Raji (cell line): ENCODE results near the gene DPP10.

Experiments
- POLR2A ChIP-seq: IDR thresholded peaks from 2 replicates; pipeline ENCODE4 v1.6.1; 2011; ENCODE audit warnings: low read depth, low read length, control low read depth; ENCODE audit not compliant: insufficient read depth

DPP10 gene

DNA sequence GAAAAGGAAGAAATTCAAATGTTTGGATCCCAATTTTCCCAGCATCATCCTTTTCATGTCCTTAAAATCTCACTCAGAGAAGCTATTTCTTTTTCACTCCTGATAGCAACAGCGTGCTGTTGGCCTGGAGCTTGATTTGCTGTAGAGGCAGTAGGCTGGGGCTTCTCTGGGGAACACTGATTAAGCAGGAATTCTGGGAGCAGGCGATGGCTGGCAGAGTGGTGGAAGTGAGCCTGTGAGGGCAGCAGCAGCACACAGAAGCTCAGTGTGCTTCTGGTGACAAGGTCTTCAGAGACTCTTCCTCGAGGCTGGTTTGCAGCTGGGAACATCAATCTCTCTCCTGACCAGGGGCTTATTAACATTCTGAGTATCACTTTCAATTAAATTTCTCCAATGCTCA lies 284.6 kb downstream of the DPP10 start:
- no peak for TF ChIP-seq POLR2A

DNA sequence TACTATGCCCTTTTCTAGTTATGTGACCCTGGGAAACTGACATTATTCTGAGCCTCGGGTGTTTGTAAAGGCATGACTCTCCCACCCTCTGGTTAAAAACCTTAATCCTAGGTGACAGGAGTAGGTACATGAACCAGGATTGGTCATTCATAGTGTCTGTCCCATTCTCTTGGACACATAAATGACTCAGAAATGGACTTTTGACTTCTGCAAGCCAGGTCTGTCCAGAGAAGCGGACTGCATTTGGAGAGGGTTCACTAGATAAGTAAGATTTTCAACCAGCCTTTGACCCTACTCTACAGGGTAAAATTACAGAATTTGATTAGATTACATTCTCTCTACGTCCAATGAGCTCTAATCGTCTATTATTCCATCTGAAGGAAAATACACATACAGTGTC lies 285.9 kb downstream of the DPP10 start:
- TF ChIP-seq POLR2A = no peak

DNA sequence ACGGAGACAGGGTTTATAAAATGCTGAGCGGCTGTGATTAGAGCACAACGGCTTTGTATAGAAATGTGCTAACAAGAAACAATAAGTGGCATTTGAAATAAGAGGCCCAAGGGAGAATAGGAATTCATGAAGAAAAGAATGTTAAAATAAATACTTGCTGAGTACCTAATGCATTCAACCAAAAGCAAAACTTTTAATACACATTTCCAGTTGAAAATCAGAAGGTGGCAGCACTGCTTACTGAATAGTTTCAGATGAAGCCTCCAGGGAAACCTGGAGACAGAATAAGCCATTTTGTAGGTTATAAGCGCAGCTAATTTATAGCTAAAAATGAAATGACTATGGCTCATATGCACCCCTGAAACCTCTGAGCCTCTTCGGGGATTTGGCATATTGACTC lies 286.6 kb downstream of the DPP10 start:
- TF ChIP-seq POLR2A = no peak

DNA sequence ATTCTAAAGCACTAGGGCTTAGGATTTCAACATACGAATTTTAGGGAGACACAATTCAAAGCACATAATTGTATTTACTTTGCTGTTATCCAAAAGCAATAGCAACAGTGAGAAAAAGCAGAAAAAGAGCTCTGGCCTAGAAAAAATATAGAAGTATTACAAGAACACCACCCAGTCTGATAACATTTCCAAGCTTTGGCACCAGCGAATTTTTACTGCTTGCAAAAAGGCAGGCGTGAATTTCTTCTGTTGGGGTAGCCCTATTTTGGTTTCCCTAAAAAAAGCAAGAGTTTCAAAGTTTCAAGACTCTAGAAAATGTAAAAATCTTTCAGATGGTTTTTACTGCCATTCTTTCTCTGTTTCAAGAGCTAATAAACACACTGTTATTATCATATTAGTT lies 292.7 kb downstream of the DPP10 start:
- TF ChIP-seq POLR2A = no peak

DNA sequence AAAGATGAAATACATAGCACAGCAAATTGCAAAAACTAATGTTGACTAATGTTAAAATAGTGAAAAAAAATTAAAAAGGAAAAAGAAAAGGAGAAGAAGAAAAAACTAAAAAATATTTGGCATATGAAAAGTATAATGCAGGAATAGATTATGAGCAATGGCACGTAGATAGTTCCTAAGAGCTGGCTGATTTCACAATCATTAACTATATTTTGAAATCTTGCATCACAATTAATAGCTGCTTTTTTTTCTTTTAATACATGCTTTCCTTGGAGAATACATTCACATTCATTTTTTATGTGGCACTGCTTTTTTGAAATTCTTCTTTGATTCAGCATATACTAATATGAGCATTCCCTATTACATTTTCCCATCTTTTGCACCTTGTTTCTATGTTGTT lies 299.8 kb downstream of the DPP10 start:
- no peak for TF ChIP-seq POLR2A

DNA sequence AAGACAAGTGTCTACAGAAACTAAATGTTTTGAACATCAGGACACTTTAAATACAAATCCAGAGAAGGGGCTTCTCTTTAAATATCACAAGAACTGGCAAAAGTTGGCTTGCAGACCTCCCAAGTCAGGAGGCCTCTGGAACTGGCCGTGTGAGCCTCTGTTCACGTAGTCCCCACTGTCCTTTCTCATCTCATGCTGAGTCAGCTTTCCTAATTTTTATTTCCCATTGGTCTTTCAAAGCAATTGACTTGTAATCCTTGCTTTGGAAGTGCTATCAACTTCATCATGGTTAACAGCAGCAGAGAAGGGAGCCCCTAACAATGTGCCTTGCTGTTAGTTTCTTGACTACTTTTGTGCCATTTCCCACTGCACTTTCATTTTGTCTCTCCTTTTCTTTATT lies 303.3 kb downstream of the DPP10 start:
- TF ChIP-seq POLR2A = no peak

DNA sequence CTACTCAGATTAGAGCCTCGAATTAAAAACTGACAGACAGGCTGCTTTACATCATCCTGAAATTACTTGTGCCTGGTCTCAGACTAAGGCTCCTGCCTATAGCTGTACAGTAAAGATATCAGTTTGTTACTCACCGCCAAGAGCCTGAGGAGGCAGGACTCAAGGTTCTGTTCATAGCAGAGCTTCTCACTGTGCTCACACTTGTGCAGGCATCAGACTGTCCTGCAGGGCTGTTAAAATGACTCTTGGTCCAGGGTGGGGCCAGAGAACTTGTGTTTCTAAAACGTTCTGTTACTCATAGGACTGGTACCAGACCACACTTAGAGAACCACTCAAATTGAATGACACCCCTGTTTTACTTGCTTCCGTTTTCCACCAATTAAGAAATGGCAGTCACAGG lies 310.0 kb downstream of the DPP10 start:
- TF ChIP-seq POLR2A = no peak

DNA sequence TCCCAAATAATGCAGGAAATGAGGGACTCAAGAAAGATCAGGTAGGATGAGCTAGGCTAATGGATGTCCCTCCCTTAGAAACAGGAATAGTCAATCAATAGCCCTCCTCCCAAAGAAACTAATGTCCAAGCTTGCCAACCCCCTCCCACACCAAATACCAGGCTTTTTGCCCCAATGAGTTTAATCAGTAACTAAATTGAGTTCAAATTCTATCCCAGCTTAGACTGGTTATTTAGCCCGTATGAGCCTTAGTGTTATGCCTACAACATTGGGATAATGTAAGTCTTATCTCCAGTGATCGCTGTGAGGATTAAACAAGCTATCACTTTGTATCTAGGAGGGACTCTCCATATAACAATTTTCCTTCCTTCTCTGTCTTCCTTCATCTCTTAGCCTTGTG lies 310.7 kb downstream of the DPP10 start:
- no peak for TF ChIP-seq POLR2A

DNA sequence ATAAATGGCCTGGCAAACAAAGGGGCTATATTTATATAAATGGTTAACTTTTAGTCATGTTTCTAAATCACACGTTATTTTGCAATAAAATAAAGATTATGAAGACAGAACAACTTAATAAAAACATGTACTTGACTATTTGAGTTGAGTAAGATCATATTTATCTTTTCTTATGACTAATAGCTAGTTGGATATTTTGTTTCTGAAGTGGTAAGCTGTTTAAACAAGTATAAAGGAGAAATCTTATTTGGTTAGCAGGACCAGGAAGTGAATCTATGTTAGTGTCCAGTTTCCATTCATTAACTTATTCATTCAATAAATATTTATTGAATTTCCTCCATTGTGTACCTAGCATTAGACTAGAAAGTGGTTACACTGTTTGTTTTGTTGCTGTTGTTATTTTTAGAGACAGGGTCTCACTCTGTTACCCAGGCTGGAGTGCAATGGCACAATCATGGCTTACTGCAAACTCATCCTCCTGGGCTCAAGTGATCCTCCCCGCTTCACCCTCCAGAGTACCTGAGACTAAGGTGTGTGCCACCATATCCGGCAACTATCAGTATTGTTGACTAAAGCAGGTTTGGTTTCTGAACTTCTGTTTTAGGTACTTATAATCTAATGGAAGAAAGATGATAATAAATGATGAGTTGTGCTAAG lies 312.6 kb downstream of the DPP10 start:
- no peak for TF ChIP-seq POLR2A

DNA sequence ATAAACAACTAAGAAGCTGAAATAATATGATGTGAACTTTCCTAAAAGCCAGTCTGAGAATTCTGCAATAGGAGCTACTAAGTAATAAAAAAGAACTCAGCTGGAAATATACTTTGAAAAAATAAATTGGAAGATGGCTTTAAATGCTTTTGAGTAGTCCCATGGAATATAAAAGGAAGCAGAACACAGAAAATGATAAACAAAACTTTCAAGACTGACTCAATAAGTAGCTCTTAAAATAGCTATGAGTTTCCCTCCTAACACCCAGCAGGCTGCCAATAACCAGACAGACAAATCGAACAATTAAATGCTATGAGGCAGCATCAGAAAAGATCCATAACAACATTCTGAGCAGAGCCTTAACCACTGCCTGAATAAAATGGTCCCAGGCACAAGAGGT lies 319.9 kb downstream of the DPP10 start:
- TF ChIP-seq POLR2A = no peak

DNA sequence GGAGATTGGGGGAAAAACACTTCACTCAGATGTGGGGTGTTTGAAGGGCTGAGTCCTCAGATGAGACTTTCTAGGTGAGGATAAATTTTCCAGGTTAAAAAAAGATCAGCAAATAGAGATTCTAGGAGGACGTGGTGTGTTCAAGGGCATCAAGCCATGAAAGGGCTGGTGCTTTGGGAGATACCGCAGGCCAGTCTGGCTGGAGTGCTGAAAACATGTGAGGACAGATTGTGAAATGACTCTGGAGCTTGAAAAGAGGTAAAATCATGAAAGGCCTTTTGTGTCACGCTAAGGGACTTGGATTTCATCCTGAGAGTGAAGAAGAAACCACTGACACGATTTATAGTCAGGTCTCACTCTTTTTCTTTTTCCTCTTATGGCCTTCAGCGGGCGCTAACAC lies 320.5 kb downstream of the DPP10 start:
- no peak for TF ChIP-seq POLR2A

DNA sequence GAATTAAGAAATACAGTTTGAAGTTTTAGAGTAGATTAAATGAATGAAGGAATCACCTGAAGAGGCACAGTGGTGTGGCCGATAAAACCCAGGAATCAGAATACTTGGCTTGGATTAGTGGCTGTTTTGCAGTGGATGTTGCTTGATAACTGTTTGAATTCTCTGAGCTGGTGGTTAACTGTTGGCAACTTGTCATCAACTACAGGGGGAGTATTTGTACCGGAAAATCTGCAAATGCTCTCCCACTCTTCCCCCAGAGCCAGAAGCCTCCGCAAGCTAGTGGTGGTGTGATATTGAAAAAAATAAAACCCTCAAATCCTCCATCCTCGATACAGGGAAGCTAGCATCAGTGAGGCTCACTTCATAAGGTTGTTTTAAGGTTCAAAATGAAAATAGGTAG lies 326.7 kb downstream of the DPP10 start:
- no peak for TF ChIP-seq POLR2A

DNA sequence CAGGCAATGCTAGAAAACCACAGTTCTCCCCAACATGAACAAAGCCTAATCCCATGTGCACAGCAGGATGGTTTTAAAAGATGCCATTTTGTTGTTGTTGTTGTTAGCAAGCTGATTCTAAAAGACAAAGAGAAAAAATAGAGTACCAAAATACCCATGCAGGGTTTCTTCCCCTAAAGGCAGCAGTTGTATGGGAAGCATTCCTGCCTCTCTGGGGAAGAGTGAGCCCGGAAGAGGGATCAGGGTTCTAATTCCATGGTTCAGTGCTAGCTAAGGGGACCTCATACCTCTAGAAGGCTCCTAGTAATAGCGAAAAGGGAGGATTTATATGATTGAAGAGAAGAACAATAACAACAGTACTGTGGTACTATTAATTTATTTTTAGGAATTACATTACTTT lies 327.6 kb downstream of the DPP10 start:
- TF ChIP-seq POLR2A = no peak

DNA sequence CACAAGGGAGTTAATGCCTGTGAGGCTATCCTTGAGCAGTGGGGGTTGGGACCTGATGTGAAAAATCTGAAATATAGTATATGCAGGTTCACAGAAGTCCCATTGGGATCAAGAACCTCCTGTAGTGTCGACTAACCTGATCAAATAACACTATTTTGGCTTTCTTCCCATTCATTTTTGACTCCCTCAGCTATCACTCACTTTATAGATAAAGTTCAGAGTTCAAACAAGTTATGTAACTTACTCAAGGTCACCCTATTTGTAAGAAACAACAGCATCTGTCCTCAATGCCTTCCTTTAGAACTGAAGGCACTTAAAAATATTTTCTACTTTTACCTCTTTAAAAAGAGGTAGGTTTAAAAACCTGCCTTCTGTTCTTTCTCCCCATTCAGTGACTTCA lies 341.6 kb downstream of the DPP10 start:
- no peak for TF ChIP-seq POLR2A

DNA sequence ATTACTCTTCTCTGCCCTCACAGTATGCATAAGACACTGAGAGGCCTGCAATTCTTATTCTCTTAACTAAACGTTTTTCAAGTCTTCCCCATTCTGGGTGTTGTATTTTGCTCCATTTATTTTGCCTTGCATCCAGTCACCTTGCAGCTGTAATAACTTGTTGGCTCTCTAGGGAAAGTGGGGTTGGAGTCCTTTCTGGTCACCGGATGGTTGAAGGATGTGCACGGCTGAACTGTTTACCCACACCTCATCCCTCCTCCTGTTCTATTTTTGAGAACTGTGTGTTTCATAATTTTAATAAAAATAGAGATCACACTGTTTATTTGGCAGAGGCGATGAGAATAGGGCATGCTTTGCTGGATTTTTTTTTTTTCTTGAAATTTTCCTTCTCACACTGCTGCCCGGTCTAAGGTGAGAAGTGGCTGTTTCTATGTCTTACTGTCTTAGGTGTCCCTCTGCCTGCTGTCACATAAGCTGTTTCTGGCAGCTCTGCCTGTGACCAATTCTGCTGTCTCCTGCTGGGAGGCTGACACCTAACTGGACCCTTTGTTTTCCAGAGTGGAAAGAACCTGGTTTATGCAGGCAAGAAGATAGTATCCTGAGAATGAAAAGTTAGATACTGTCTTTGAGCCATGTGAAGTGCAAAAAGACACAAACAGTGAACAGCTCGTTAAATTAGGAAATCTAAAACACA lies 342.6 kb downstream of the DPP10 start:
- no peak for TF ChIP-seq POLR2A

DNA sequence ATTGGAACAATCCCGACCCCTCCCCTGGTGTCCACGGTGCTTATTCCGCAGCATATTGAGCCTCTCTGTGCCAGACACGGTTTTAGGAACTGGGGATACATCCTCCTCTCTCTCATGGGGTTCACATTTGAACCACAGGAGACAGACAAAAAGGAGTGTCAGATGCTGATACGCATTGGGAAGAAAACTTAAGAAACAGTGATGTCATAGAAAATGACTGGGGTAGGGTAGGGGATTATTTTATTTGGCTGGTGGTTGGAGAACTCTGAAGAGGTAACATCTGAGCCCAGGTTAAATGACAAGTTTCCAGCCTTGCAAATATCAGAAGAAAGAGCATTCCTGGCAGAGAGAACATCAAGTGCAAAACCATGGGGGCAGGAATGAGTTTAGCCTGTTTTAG lies 344.5 kb downstream of the DPP10 start:
- no peak for TF ChIP-seq POLR2A

DNA sequence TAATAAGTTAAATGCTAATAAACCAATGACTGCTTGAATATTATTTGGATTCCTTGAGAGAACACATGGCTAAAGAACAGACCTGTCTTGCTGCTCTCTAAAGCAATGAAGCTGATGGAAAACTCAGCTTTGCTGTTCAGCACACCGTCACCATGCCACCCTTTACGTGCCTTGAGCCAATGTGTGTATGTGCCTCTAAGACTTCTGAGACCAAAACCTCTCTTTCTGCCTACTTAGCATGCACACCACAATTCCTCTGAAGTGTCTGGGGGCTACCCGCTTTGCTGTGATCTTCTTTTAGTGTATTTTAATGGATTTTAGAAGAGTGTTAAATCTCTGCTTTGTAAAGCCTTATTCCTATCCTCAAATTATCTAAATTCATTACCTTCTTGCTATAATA lies 345.0 kb downstream of the DPP10 start:
- no peak for TF ChIP-seq POLR2A
